Measurements from ENCODE around the gene GARIN5A. TPM values are rescaled to one million over a fixed set of nuclear protein-coding genes. Genes with fewer than 3 reads are reported as not detected.

GARIN5A gene
- total and polyA plus RNA-seq, 2 of the 8 experiments (the other 6 are each of a cell fraction or from before 2014, with no cell fraction given) = 9.1 to 18.5 TPM

DNA sequence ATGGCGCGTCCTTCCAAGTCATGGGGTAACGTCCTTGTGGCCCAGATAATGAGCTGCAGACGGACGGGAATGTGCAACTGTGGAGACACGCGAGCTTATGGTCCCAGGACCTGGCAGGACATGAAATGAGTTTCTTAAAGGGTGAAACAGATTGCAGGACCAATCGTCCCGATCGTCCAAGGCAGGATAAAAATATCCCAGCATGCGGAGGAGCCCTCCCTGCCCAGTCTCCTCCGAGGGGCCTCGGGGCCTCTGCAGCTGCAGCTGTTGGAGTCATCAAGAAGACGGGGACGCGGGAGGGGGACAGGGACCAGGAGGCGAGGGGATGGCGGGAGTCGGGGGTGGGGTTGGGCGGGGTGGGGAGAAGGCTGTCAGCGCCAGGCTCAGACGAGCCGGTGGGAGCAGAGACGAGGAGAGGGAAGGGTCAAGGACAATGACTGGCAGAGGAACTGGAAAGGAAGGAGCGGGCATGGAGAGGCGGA is 14.4 kb upstream of the GARIN5A start (continued):
- TF ChIP-seq, protein P1, sequence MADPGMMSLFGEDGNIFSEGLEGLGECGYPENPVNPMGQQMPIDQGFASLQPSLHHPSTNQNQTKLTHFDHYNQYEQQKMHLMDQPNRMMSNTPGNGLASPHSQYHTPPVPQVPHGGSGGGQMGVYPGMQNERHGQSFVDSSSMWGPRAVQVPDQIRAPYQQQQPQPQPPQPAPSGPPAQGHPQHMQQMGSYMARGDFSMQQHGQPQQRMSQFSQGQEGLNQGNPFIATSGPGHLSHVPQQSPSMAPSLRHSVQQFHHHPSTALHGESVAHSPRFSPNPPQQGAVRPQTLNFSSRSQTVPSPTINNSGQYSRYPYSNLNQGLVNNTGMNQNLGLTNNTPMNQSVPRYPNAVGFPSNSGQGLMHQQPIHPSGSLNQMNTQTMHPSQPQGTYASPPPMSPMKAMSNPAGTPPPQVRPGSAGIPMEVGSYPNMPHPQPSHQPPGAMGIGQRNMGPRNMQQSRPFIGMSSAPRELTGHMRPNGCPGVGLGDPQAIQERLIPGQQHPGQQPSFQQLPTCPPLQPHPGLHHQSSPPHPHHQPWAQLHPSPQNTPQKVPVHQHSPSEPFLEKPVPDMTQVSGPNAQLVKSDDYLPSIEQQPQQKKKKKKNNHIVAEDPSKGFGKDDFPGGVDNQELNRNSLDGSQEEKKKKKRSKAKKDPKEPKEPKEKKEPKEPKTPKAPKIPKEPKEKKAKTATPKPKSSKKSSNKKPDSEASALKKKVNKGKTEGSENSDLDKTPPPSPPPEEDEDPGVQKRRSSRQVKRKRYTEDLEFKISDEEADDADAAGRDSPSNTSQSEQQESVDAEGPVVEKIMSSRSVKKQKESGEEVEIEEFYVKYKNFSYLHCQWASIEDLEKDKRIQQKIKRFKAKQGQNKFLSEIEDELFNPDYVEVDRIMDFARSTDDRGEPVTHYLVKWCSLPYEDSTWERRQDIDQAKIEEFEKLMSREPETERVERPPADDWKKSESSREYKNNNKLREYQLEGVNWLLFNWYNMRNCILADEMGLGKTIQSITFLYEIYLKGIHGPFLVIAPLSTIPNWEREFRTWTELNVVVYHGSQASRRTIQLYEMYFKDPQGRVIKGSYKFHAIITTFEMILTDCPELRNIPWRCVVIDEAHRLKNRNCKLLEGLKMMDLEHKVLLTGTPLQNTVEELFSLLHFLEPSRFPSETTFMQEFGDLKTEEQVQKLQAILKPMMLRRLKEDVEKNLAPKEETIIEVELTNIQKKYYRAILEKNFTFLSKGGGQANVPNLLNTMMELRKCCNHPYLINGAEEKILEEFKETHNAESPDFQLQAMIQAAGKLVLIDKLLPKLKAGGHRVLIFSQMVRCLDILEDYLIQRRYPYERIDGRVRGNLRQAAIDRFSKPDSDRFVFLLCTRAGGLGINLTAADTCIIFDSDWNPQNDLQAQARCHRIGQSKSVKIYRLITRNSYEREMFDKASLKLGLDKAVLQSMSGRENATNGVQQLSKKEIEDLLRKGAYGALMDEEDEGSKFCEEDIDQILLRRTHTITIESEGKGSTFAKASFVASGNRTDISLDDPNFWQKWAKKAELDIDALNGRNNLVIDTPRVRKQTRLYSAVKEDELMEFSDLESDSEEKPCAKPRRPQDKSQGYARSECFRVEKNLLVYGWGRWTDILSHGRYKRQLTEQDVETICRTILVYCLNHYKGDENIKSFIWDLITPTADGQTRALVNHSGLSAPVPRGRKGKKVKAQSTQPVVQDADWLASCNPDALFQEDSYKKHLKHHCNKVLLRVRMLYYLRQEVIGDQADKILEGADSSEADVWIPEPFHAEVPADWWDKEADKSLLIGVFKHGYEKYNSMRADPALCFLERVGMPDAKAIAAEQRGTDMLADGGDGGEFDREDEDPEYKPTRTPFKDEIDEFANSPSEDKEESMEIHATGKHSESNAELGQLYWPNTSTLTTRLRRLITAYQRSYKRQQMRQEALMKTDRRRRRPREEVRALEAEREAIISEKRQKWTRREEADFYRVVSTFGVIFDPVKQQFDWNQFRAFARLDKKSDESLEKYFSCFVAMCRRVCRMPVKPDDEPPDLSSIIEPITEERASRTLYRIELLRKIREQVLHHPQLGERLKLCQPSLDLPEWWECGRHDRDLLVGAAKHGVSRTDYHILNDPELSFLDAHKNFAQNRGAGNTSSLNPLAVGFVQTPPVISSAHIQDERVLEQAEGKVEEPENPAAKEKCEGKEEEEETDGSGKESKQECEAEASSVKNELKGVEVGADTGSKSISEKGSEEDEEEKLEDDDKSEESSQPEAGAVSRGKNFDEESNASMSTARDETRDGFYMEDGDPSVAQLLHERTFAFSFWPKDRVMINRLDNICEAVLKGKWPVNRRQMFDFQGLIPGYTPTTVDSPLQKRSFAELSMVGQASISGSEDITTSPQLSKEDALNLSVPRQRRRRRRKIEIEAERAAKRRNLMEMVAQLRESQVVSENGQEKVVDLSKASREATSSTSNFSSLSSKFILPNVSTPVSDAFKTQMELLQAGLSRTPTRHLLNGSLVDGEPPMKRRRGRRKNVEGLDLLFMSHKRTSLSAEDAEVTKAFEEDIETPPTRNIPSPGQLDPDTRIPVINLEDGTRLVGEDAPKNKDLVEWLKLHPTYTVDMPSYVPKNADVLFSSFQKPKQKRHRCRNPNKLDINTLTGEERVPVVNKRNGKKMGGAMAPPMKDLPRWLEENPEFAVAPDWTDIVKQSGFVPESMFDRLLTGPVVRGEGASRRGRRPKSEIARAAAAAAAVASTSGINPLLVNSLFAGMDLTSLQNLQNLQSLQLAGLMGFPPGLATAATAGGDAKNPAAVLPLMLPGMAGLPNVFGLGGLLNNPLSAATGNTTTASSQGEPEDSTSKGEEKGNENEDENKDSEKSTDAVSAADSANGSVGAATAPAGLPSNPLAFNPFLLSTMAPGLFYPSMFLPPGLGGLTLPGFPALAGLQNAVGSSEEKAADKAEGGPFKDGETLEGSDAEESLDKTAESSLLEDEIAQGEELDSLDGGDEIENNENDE (IDR thresholded peaks at IDR 0.05; ENCODE audit: insufficient replicate concordance, low read length) = no peak
- TF ChIP-seq CBX5 (IDR thresholded peaks at IDR 0.05; ENCODE audit: low read depth, low read length) (no peak), EP300 (IDR thresholded peaks at IDR 0.05; ENCODE audit: borderline replicate concordance in 1 of 2, low read depth in 2 of 2, low read length in 2 of 2) (no peak), SP2 (IDR thresholded peaks at IDR 0.05; ENCODE audit: low read length) (no peak), JUND (IDR thresholded peaks at IDR 0.05; ENCODE audit: low read length) (no peak), TAF7 (optimal IDR thresholded peaks at IDR 0.05; ENCODE audit: borderline replicate concordance, low read depth, low read length) (no peak), SP1 (IDR thresholded peaks at IDR 0.05; ENCODE audit: low read depth, low read length) (no peak), CHD2 (IDR thresholded peaks at IDR 0.05; ENCODE audit: low read length) (no peak), RNF2 (IDR thresholded peaks at IDR 0.05; ENCODE audit: borderline replicate concordance, low read depth, low read length, missing control alignments, poor library complexity, severe bottlenecking) (no peak)
